Thoracic aorta (tissue), 2 donors: ENCODE measurements around the gene CYP2J2. TPM values are rescaled to one million over a fixed set of nuclear protein-coding genes. Genes with fewer than 3 reads are reported as not detected.

Source experiments
- ATAC-seq: fragments of 150-250 bp; one replicate; pipeline ENCODE4 v1.8.0; 2017; ENCODE audit warnings: low read depth; ENCODE audit not compliant: insufficient number of reproducible peaks, low FRiP score
- DNase-seq: peaks from one replicate; pipeline ENCODE4 v3.0.0-alpha.2; 2020; ENCODE audit warnings: low spot score
- H3K27ac ChIP-seq, 2 donors: fragments of 200-600 bp; sonication (generic); 1 replicate in 1 of 2; 2 replicates in 1 of 2; pipeline ENCODE4 v1.5.1; 2016; ENCODE audit warnings: mild to moderate bottlenecking in 2 of 2, moderate library complexity in 2 of 2
- H3K27me3 ChIP-seq: fragments of 200-600 bp; sonication (generic); replicated peaks from 2 replicates; pipeline ENCODE4 v1.6.0; 2016; ENCODE audit warnings: mild to moderate bottlenecking; ENCODE audit not compliant: insufficient read depth
- H3K36me3 ChIP-seq: fragments of 200-600 bp; sonication (generic); one replicate; pipeline ENCODE4 v1.5.1; 2016
- H3K4me1 ChIP-seq, 2 donors: fragments of 200-600 bp; sonication (generic); 1 replicate in 1 of 2; 2 replicates in 1 of 2; pipeline versions ENCODE4 v1.5.1 to v1.6.0; 2016; ENCODE audit warnings: low read depth in 2 of 2, mild to moderate bottlenecking in 1 of 2; ENCODE audit not compliant: control insufficient read depth in 1 of 2
- H3K4me3 ChIP-seq: fragments of 200-600 bp; sonication (generic); 2 replicates; pipeline ENCODE4 v1.5.1; 2016; ENCODE audit warnings: mild to moderate bottlenecking
- H3K9me3 ChIP-seq: fragments of 200-600 bp; sonication (generic); 2 replicates; pipeline ENCODE4 v1.5.1; 2016
- CTCF ChIP-seq: fragments of 200-600 bp; sonication (generic); IDR thresholded peaks from one replicate; pipeline ENCODE4 v1.5.1; 2019; ENCODE audit warnings: antibody characterized with exemption
- total RNA-seq, 2 donors: library from RNA; depleted of rRNA; stranded (reverse); fragments of >200 nt; gene quantifications; one replicate each; pipeline versions ENCODE4 v1.1.0 to v1.2.3, GENCODE V29; 2016

The CYP2J2 gene
- total RNA-seq, 2 donors from 2014 or later: not detected

GRCh38 chr1:59879574-59879973 is 47.0 kb downstream of the CYP2J2 start:
- DNase-seq (no peak), ATAC-seq (no peak)
- no peak overlapping the region for H3K4me3 ChIP-seq
- TF ChIP-seq CTCF: peak; percentile 16
- no peaks in the 10 kb centered on the region for H3K4me1 ChIP-seq
- H3K9me3 ChIP-seq: peaks cover 9% of the 10 kb centered on the region
- H3K27ac ChIP-seq: no peak overlapping the region
- H3K27me3 ChIP-seq: no peaks in the 10 kb centered on the region
- no peaks in the 10 kb centered on the region for H3K36me3 ChIP-seq

GRCh38 chr1:59878370-59878769 is 48.2 kb downstream of the CYP2J2 start:
- Histone ChIP-seq H3K4me3 (no peak overlapping the region), H3K9me3 (peaks cover 9% of the 10 kb centered on the region), H3K27ac (no peak overlapping the region), H3K27me3 (no peaks in the 10 kb centered on the region), H3K4me1 (no peaks in the 10 kb centered on the region), H3K36me3 (no peaks in the 10 kb centered on the region)
- TF ChIP-seq CTCF: no peak
- no peak for ATAC-seq
- DNase-seq: no peak

GRCh38 chr1:59877108-59877682 is 49.4 kb downstream of the CYP2J2 start:
- no peak overlapping the region for H3K4me3 ChIP-seq
- no peaks in the 10 kb centered on the region for H3K27me3 ChIP-seq
- no peak overlapping the region for H3K27ac ChIP-seq
- TF ChIP-seq CTCF: no peak
- H3K9me3 ChIP-seq: peaks cover 9% of the 10 kb centered on the region
- H3K36me3 ChIP-seq: no peaks in the 10 kb centered on the region
- ATAC-seq (no peak), DNase-seq (no peak)
- no peaks in the 10 kb centered on the region for H3K4me1 ChIP-seq

GRCh38 chr1:59871746-59872145 is 54.8 kb downstream of the CYP2J2 start:
- no peaks in the 10 kb centered on the region for H3K4me1 ChIP-seq
- H3K27ac ChIP-seq: no peak overlapping the region
- no peaks in the 10 kb centered on the region for H3K27me3 ChIP-seq
- no peak for TF ChIP-seq CTCF
- ATAC-seq (no peak), DNase-seq (no peak)
- no peaks in the 10 kb centered on the region for H3K36me3 ChIP-seq
- H3K4me3 ChIP-seq: no peak overlapping the region
- H3K9me3 ChIP-seq: peaks cover 3% of the 10 kb centered on the region

- Histone ChIP-seq H3K27ac (no peak overlapping the region), H3K36me3 (no peaks in the 10 kb centered on the region), H3K4me3 (no peak overlapping the region), H3K9me3 (no peaks in the 10 kb centered on the region), H3K27me3 (no peaks in the 10 kb centered on the region), H3K4me1 (no peaks in the 10 kb centered on the region)
- ATAC-seq: no peak
- TF ChIP-seq CTCF: no peak
- no peak for DNase-seq
These were observed 60.1 kb downstream of the CYP2J2 start for GRCh38 chr1:59866462-59866861.
